CD4-positive, CD25-positive, alpha-beta regulatory T cell (primary cell): ENCODE measurements around the gene CFAP20DC. TPM values are rescaled to one million over a fixed set of nuclear protein-coding genes. Genes with fewer than 3 reads are reported as not detected.
A peak's percentile ranks its signal among the peaks of the same experiment; 100 is the strongest.

Experiments used
- ATAC-seq, 2 donors: fragments of 150-1000 bp; cut with Tn5 transposase; one replicate each; pipeline ENCODE4 v1.10.0; 2021; ENCODE audit warnings: low read depth in 2 of 2, moderate number of reproducible peaks in 2 of 2, moderate library complexity in 1 of 2
- DNase-seq, 3 donors: peaks; one replicate each; pipeline versions ENCODE4 v3.0.0 to v3.0.0-alpha.2; 2012 to 2022; ENCODE audit warnings: mixed read lengths in 1 of 3
- H3K27ac ChIP-seq: one replicate; pipeline ENCODE4 v1.7.0; 2013; ENCODE audit warnings: mild to moderate bottlenecking, low read length; ENCODE audit not compliant: insufficient read depth, poor library complexity, severe bottlenecking
- H3K27me3 ChIP-seq: one replicate; pipeline ENCODE4 v1.7.0; 2013; ENCODE audit warnings: low read length; ENCODE audit not compliant: control insufficient read depth, insufficient read depth
- H3K36me3 ChIP-seq: one replicate; pipeline ENCODE4 v1.7.0; 2013; ENCODE audit warnings: mild to moderate bottlenecking, low read length, moderate library complexity; ENCODE audit not compliant: control insufficient read depth, insufficient read depth
- H3K4me1 ChIP-seq: 2 replicates; pipeline ENCODE4 v1.7.0; 2013; ENCODE audit warnings: mild to moderate bottlenecking, low read length; ENCODE audit not compliant: insufficient read depth, control insufficient read depth, poor library complexity, severe bottlenecking
- H3K4me3 ChIP-seq: one replicate; pipeline ENCODE4 v1.7.0; 2013; ENCODE audit warnings: low read depth, mild to moderate bottlenecking, low read length, moderate library complexity
- H3K9me3 ChIP-seq, 2 experiments: 1 replicate in 1 of 2; 2 replicates in 1 of 2; pipeline ENCODE4 v1.7.0; 2013; ENCODE audit warnings: low read length in 2 of 2, mild to moderate bottlenecking in 1 of 2, moderate library complexity in 1 of 2; ENCODE audit not compliant: control insufficient read depth in 2 of 2
- H3K27ac Mint-ChIP-seq, 3 donors: one replicate each; pipeline ENCODE4 v1.8.0; 2020 to 2022; ENCODE audit warnings: mild to moderate bottlenecking in 3 of 3, mixed read lengths in 3 of 3, moderate library complexity in 2 of 3
- H3K27me3 Mint-ChIP-seq: one replicate; pipeline ENCODE4 v1.8.0; 2022; ENCODE audit warnings: mild to moderate bottlenecking, mixed read lengths
- H3K36me3 Mint-ChIP-seq: one replicate; pipeline ENCODE4 v1.8.0; 2020; ENCODE audit warnings: mixed read lengths
- H3K4me1 Mint-ChIP-seq, 4 donors: one replicate each; pipeline ENCODE4 v1.8.0; 2020 to 2022; ENCODE audit warnings: mixed read lengths in 4 of 4, mild to moderate bottlenecking in 1 of 4
- H3K4me3 Mint-ChIP-seq, 4 donors: one replicate each; pipeline ENCODE4 v1.8.0; 2020 to 2022; ENCODE audit warnings: mild to moderate bottlenecking in 4 of 4, mixed read lengths in 4 of 4, moderate library complexity in 3 of 4
- H3K9me3 Mint-ChIP-seq, 7 donors: one replicate each; pipeline ENCODE4 v1.8.0; 2020 to 2022; ENCODE audit warnings: mixed read lengths in 7 of 7, mild to moderate bottlenecking in 3 of 7, moderate library complexity in 2 of 7
- polyA plus RNA-seq, 4 donors: library from polyadenylated mRNA; unstranded; fragments of 300-500 nt; fragmentation: Illumina TruSeq; gene quantifications; one replicate each; pipeline ENCODE4 v1.2.3, GENCODE V29; 2021
- total RNA-seq: library from RNA; stranded (reverse); gene quantifications from one replicate; pipeline ENCODE4 v1.2.3, GENCODE V29; 2022

The CFAP20DC gene
- total and polyA plus RNA-seq, 5 donors from 2014 or later = 0.10 to 0.56 (median 0.32) TPM

- no peaks in the 10 kb centered on the region for H3K36me3 Mint-ChIP-seq
- no peaks in the 10 kb centered on the region for H3K4me1 ChIP-seq
- H3K4me3 Mint-ChIP-seq = no peak overlapping the region
- H3K27me3 ChIP-seq = no peaks in the 10 kb centered on the region
- no peak for DNase-seq
- ATAC-seq = no peak
- H3K4me1 Mint-ChIP-seq = no peaks in the 10 kb centered on the region
- no peak overlapping the region for H3K27ac ChIP-seq
- no peak overlapping the region for H3K4me3 ChIP-seq
- no peaks in the 10 kb centered on the region for H3K9me3 ChIP-seq
- no peaks in the 10 kb centered on the region for H3K36me3 ChIP-seq
- H3K27me3 Mint-ChIP-seq = no peaks in the 10 kb centered on the region
- H3K9me3 Mint-ChIP-seq = peaks cover 0 to 1% (median 0%) of the 10 kb centered on the region in 7 donors
- no peak overlapping the region for H3K27ac Mint-ChIP-seq
Observed at GRCh38 chr3:58888087-58888486, 161.7 kb downstream of the CFAP20DC start.

- Mint-ChIP-seq H3K4me1 (no peaks in the 10 kb centered on the region), H3K9me3 (peaks cover 0 to 2% (median 0%) of the 10 kb centered on the region in 7 donors), H3K27me3 (no peaks in the 10 kb centered on the region), H3K36me3 (no peaks in the 10 kb centered on the region), H3K4me3 (no peak overlapping the region), H3K27ac (no peak overlapping the region)
- Histone ChIP-seq H3K27me3 (no peaks in the 10 kb centered on the region), H3K4me3 (no peak overlapping the region), H3K9me3 (no peaks in the 10 kb centered on the region), H3K36me3 (no peaks in the 10 kb centered on the region), H3K27ac (no peak overlapping the region), H3K4me1 (no peaks in the 10 kb centered on the region)
- DNase-seq (no peak), ATAC-seq (no peak)
Observed at GRCh38 chr3:58884453-58884852, 165.4 kb downstream of the CFAP20DC start.

GRCh38 chr3:58880182-58880581 is 169.6 kb downstream of the CFAP20DC start:
- H3K27me3 ChIP-seq = no peaks in the 10 kb centered on the region
- no peak for ATAC-seq
- no peaks in the 10 kb centered on the region for H3K27me3 Mint-ChIP-seq

GRCh38 chr3:58874795-58875194 is 175.0 kb downstream of the CFAP20DC start:
- no peaks in the 10 kb centered on the region for H3K27me3 ChIP-seq
- H3K4me3 ChIP-seq = no peak overlapping the region
- no peak overlapping the region for H3K27ac ChIP-seq
- ATAC-seq (no peak), DNase-seq (peak in 1 of 3 donors; percentile 27)
- Mint-ChIP-seq H3K27ac (peak overlapping the region in 2 of 3 donors; percentile 8 to 45), H3K27me3 (no peaks in the 10 kb centered on the region), H3K36me3 (no peaks in the 10 kb centered on the region), H3K4me1 (peaks cover 0 to 8% (median 3%) of the 10 kb centered on the region in 4 donors), H3K4me3 (no peak overlapping the region), H3K9me3 (peaks cover 0 to 4% (median 0%) of the 10 kb centered on the region in 7 donors)
- H3K4me1 ChIP-seq = no peaks in the 10 kb centered on the region
- H3K9me3 ChIP-seq = no peaks in the 10 kb centered on the region
- no peaks in the 10 kb centered on the region for H3K36me3 ChIP-seq

More at GRCh38 chr3:58880182-58880581, 169.6 kb downstream of the CFAP20DC start:
- peaks cover 0 to 4% (median 0%) of the 10 kb centered on the region in 7 donors for H3K9me3 Mint-ChIP-seq
- no peaks in the 10 kb centered on the region for H3K4me1 ChIP-seq
- H3K27ac Mint-ChIP-seq = no peak overlapping the region
- no peak for DNase-seq
- H3K27ac ChIP-seq = no peak overlapping the region
- H3K36me3 ChIP-seq = no peaks in the 10 kb centered on the region
- H3K36me3 Mint-ChIP-seq = no peaks in the 10 kb centered on the region
- H3K4me3 Mint-ChIP-seq = no peak overlapping the region
- H3K9me3 ChIP-seq = no peaks in the 10 kb centered on the region
- H3K4me3 ChIP-seq = no peak overlapping the region
- H3K4me1 Mint-ChIP-seq = no peaks in the 10 kb centered on the region

- H3K27me3 ChIP-seq = no peaks in the 10 kb centered on the region
- H3K4me1 ChIP-seq = no peaks in the 10 kb centered on the region
- no peak overlapping the region for H3K27ac ChIP-seq
- no peaks in the 10 kb centered on the region for H3K36me3 Mint-ChIP-seq
- H3K27ac Mint-ChIP-seq = peak overlapping the region in 1 of 3 donors; percentile 8
- no peaks in the 10 kb centered on the region for H3K27me3 Mint-ChIP-seq
- peaks cover 0 to 8% (median 3%) of the 10 kb centered on the region in 4 donors for H3K4me1 Mint-ChIP-seq
- no peak for ATAC-seq
- no peaks in the 10 kb centered on the region for H3K36me3 ChIP-seq
- H3K9me3 ChIP-seq = no peaks in the 10 kb centered on the region
- no peak overlapping the region for H3K4me3 Mint-ChIP-seq
- peak in 1 of 3 donors; percentile 36 for DNase-seq
- H3K4me3 ChIP-seq = no peak overlapping the region
- peaks cover 0 to under 1% (median 0%) of the 10 kb centered on the region in 7 donors for H3K9me3 Mint-ChIP-seq
Observed at GRCh38 chr3:58874248-58874741, 175.5 kb downstream of the CFAP20DC start.

- Histone ChIP-seq H3K4me1 (no peaks in the 10 kb centered on the region), H3K27ac (no peak overlapping the region), H3K36me3 (no peaks in the 10 kb centered on the region), H3K4me3 (no peak overlapping the region), H3K27me3 (peaks cover 2% of the 10 kb centered on the region), H3K9me3 (no peaks in the 10 kb centered on the region)
- H3K9me3 Mint-ChIP-seq = no peaks in the 10 kb centered on the region
- H3K4me3 Mint-ChIP-seq = no peak overlapping the region
- H3K36me3 Mint-ChIP-seq = no peaks in the 10 kb centered on the region
- no peak overlapping the region for H3K27ac Mint-ChIP-seq
- H3K27me3 Mint-ChIP-seq = peaks cover 4% of the 10 kb centered on the region
- ATAC-seq (no peak), DNase-seq (no peak)
- no peaks in the 10 kb centered on the region for H3K4me1 Mint-ChIP-seq
Observed at GRCh38 chr3:58868097-58868779, 181.6 kb downstream of the CFAP20DC start.

- Mint-ChIP-seq H3K9me3 (no peaks in the 10 kb centered on the region), H3K36me3 (no peaks in the 10 kb centered on the region), H3K4me1 (no peaks in the 10 kb centered on the region), H3K27ac (no peak overlapping the region), H3K27me3 (peaks cover 4% of the 10 kb centered on the region), H3K4me3 (no peak overlapping the region)
- H3K36me3 ChIP-seq = no peaks in the 10 kb centered on the region
- H3K27ac ChIP-seq = no peak overlapping the region
- no peak overlapping the region for H3K4me3 ChIP-seq
- ATAC-seq = no peak
- H3K4me1 ChIP-seq = no peaks in the 10 kb centered on the region
- peaks cover 2% of the 10 kb centered on the region for H3K27me3 ChIP-seq
- H3K9me3 ChIP-seq = no peaks in the 10 kb centered on the region
- DNase-seq = no peak
Observed at GRCh38 chr3:58867621-58868020, 182.2 kb downstream of the CFAP20DC start.

GRCh38 chr3:58866079-58866478 is 183.7 kb downstream of the CFAP20DC start:
- ATAC-seq = no peak
- Mint-ChIP-seq H3K4me3 (no peak overlapping the region), H3K36me3 (no peaks in the 10 kb centered on the region)

More at GRCh38 chr3:58866079-58866478, 183.7 kb downstream of the CFAP20DC start:
- Histone ChIP-seq H3K27ac (no peak overlapping the region), H3K36me3 (no peaks in the 10 kb centered on the region), H3K4me1 (no peaks in the 10 kb centered on the region), H3K27me3 (peaks cover 2% of the 10 kb centered on the region), H3K4me3 (no peak overlapping the region), H3K9me3 (no peaks in the 10 kb centered on the region)
- peaks cover 4% of the 10 kb centered on the region for H3K27me3 Mint-ChIP-seq
- no peaks in the 10 kb centered on the region for H3K4me1 Mint-ChIP-seq
- no peak overlapping the region for H3K27ac Mint-ChIP-seq
- H3K9me3 Mint-ChIP-seq = no peaks in the 10 kb centered on the region
- DNase-seq = no peak
